Neural crest cell (in vitro differentiated cells): Measurements from ENCODE around the gene PEX11A. TPM values are rescaled to one million over a fixed set of nuclear protein-coding genes. Genes with fewer than 3 reads are reported as not detected.
A peak's percentile ranks its signal among the peaks of the same experiment; 100 is the strongest.

Experiments
- DNase-seq: peaks from one replicate; pipeline ENCODE4 v3.0.0; 2021; ENCODE audit warnings: low read depth, mixed read lengths, low spot score
- H3K27ac Mint-ChIP-seq: one replicate; pipeline ENCODE4 v1.8.0; 2021; ENCODE audit warnings: mild to moderate bottlenecking, mixed read lengths; ENCODE audit not compliant: unreplicated experiment
- H3K27me3 Mint-ChIP-seq: 2 replicates; pipeline ENCODE4 v1.8.0; 2021; ENCODE audit warnings: low read depth, mild to moderate bottlenecking, mixed read lengths
- H3K36me3 Mint-ChIP-seq: 2 replicates; pipeline ENCODE4 v1.8.0; 2021; ENCODE audit warnings: low read depth, mild to moderate bottlenecking, mixed read lengths
- H3K4me1 Mint-ChIP-seq: 2 replicates; pipeline ENCODE4 v1.8.0; 2021; ENCODE audit warnings: mixed read lengths
- H3K4me3 Mint-ChIP-seq: one replicate; pipeline ENCODE4 v1.8.0; 2021; ENCODE audit warnings: mild to moderate bottlenecking, mixed read lengths
- H3K9me3 Mint-ChIP-seq: 2 replicates; pipeline ENCODE4 v1.8.0; 2021; ENCODE audit warnings: mixed read lengths
- CTCF ChIP-seq: fragments of 200-600 bp; sonication (generic); conservative IDR thresholded peaks from 2 replicates; pipeline ENCODE4 v1.5.0; 2021; ENCODE audit warnings: antibody characterized with exemption, mild to moderate bottlenecking
- total RNA-seq: library from RNA; stranded (reverse); gene quantifications from 2 replicates; pipeline ENCODE4 v1.2.1, GENCODE V29; 2021

PEX11A gene
- total RNA-seq, 1 donor from 2014 or later, result 7.9 TPM

GRCh38 chr15:89654847-89655805, 35.4 kb downstream of the PEX11A start, which contains the start of gene KIF7:
TSS of gene KIF7 (minus strand) at chr15:89655467. CDS start at chr15:89652930, 2,537 bp downstream.
- peak within 1 kb of the TSS; percentile 87 for H3K4me3 Mint-ChIP-seq
- H3K27ac Mint-ChIP-seq, result no peak within 1 kb of the TSS
- peaks cover 17% of the 10 kb centered on the region for H3K4me1 Mint-ChIP-seq
- H3K36me3 Mint-ChIP-seq, result peaks cover 2% of the 10 kb centered on the region
- no peaks in the 10 kb centered on the region for H3K9me3 Mint-ChIP-seq
- TF ChIP-seq CTCF, result no peak
- DNase-seq, result peak; percentile 43
- peaks cover 20% of the 10 kb centered on the region for H3K27me3 Mint-ChIP-seq

GRCh38 chr15:89654301-89654761, 36.2 kb downstream of the PEX11A start:
- Mint-ChIP-seq H3K36me3 (peaks cover 2% of the 10 kb centered on the region), H3K4me3 (peak overlapping the region; percentile 87), H3K27ac (no peak overlapping the region), H3K4me1 (peaks cover 17% of the 10 kb centered on the region), H3K27me3 (peaks cover 14% of the 10 kb centered on the region), H3K9me3 (no peaks in the 10 kb centered on the region)
- no peak for DNase-seq
- TF ChIP-seq CTCF, result no peak

- Mint-ChIP-seq H3K9me3 (no peaks in the 10 kb centered on the region), H3K27me3 (peaks cover 8% of the 10 kb centered on the region), H3K36me3 (peaks cover 2% of the 10 kb centered on the region), H3K4me1 (peaks cover 17% of the 10 kb centered on the region), H3K4me3 (peak overlapping the region; percentile 85), H3K27ac (no peak overlapping the region)
- DNase-seq, result no peak
- no peak for TF ChIP-seq CTCF
Measured at GRCh38 chr15:89653578-89653977, 37.0 kb downstream of the PEX11A start.

- peaks cover 17% of the 10 kb centered on the region for H3K4me1 Mint-ChIP-seq
- H3K36me3 Mint-ChIP-seq, result peaks cover 2% of the 10 kb centered on the region
- no peak overlapping the region for H3K27ac Mint-ChIP-seq
- no peak for TF ChIP-seq CTCF
- no peaks in the 10 kb centered on the region for H3K9me3 Mint-ChIP-seq
- DNase-seq, result no peak
- H3K4me3 Mint-ChIP-seq, result peak overlapping the region; percentile 85
- peaks cover 8% of the 10 kb centered on the region for H3K27me3 Mint-ChIP-seq
Measured at GRCh38 chr15:89652666-89653065, 37.9 kb downstream of the PEX11A start.

- no peak for TF ChIP-seq CTCF
- H3K4me3 Mint-ChIP-seq, result peak overlapping the region; percentile 61
- H3K27me3 Mint-ChIP-seq, result peaks cover 8% of the 10 kb centered on the region
- peaks cover 20% of the 10 kb centered on the region for H3K4me1 Mint-ChIP-seq
- H3K9me3 Mint-ChIP-seq, result no peaks in the 10 kb centered on the region
- no peak for DNase-seq
- no peak overlapping the region for H3K27ac Mint-ChIP-seq
- H3K36me3 Mint-ChIP-seq, result peaks cover 4% of the 10 kb centered on the region
Measured at GRCh38 chr15:89652131-89652530, 38.4 kb downstream of the PEX11A start.
